ENCODE measurements around the gene MAFB. TPM values are rescaled to one million over a fixed set of nuclear protein-coding genes. Genes with fewer than 3 reads are reported as not detected.

MAFB gene
- polyA plus RNA-seq, 1 of the 3 experiments (the other 2 are of a cell fraction) = 0.08 TPM

DNA sequence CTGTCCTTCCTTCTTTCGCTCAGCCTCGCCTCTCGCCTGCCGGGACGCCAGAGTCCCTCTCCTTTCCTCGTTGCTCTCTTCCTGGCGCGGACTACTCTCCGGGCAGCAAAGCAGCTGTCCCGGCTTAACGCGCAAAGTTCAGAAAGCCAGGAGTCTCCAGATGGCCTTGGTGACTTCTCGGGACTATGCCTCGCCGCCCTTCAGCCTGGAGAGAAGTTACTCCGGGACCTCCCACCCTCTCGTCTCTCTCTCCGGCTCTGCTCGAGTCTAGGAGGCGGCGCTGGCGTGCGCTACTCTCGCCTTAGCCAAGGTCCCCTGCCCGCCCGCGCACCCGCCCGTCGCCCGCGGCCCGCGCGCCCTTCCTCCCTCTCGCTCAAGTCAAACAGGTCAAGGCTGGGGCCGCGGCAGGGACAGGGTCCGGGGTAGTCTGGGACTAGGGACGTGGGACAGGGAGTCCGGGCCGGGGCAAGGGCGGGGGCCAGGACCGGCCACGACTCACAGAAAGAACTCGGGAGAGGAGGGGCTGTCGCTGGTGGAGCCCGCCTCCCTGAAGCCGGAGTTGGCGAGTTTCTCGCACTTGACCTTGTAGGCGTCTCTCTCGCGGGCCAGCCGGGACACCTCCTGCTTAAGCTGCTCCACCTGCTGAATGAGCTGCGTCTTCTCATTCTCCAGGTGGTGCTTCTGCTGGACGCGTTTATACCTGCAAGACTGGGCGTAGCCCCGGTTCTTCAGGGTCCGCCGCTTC, 1.5 kb downstream of the MAFB start (continued):
- TF ChIP-seq, protein P1, sequence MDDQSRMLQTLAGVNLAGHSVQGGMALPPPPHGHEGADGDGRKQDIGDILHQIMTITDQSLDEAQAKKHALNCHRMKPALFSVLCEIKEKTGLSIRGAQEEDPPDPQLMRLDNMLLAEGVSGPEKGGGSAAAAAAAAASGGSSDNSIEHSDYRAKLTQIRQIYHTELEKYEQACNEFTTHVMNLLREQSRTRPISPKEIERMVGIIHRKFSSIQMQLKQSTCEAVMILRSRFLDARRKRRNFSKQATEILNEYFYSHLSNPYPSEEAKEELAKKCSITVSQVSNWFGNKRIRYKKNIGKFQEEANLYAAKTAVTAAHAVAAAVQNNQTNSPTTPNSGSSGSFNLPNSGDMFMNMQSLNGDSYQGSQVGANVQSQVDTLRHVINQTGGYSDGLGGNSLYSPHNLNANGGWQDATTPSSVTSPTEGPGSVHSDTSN (IDR thresholded peaks at IDR 0.05) = no peak
- TF ChIP-seq YY1 (IDR thresholded peaks at IDR 0.05; ENCODE audit: low read depth) = no peak
- TF ChIP-seq JUND (IDR thresholded peaks at IDR 0.05) = no peak
- no peak for TF ChIP-seq SMC3 (IDR thresholded peaks at IDR 0.05; ENCODE audit: low read depth, low read length)
- TF ChIP-seq TCF12 (IDR thresholded peaks at IDR 0.05) = no peak

DNA sequence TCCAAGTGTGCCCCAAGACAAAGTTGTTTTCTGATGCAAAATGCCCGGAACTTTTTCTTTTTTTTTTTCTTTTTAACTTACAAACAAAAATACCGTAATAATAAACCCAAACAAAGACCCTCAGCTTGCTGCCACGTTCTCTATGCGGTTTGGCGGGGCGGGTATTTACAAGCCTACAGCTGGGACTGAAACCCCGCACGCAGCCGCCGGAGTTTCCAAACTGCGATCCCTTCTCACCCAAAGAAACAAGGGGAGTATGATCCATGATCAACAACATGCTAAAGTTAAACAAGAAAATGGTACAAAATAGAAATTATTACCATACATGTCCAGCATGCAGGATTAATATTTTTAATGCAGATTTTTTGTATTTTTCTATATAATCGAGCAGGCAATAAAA, 2.1 kb downstream of the MAFB start:
- no peak for DNase-seq
- Histone ChIP-seq H3K9ac (no peak overlapping the region), H4K20me1 (ENCODE audit: insufficient read depth) (no peaks in the 10 kb centered on the region), H3K27ac (ENCODE audit: low read depth in 2 of 2, low read length in 1 of 2) (no peak overlapping the region), H3K27me3 (ENCODE audit: insufficient read depth) (peaks cover 46% of the 10 kb centered on the region), H3F3A (replicated peaks; ENCODE audit: insufficient read depth) (no peaks in the 10 kb centered on the region), H3K4me2 (no peak overlapping the region), H2AFZ (ENCODE audit: low read depth) (no peak overlapping the region), H3K4me1 (ENCODE audit: control insufficient read depth in 1 of 2, insufficient read depth in 2 of 2, low read depth in 1 of 2, low read length in 1 of 2) (peaks cover 0 to 11% of the 10 kb centered on the region in 2 experiments; a peak in 1 of 4 replicates), H3K4me3 (ENCODE audit: low read depth in 2 of 2, low read length in 1 of 2) (no peak overlapping the region), H3K9me2 (no peaks in the 10 kb centered on the region), H3K79me2 (ENCODE audit: insufficient read depth) (no peaks in the 10 kb centered on the region), H3K36me3 (replicated peaks in 1 of 2; ENCODE audit: control insufficient read depth in 1 of 2, insufficient read depth in 2 of 2, low read length in 1 of 2) (no peaks in the 10 kb centered on the region), H3K9me3 (no peaks in the 10 kb centered on the region)
- WGBS (ENCODE audit: low lambda C conversion rate) = 81% methylated on average over 12 of the region's 12 CpGs
- ChIA-PET CTCF (no interaction called here), POLR2A (no interaction called here)
- TF ChIP-seq, protein P2, sequence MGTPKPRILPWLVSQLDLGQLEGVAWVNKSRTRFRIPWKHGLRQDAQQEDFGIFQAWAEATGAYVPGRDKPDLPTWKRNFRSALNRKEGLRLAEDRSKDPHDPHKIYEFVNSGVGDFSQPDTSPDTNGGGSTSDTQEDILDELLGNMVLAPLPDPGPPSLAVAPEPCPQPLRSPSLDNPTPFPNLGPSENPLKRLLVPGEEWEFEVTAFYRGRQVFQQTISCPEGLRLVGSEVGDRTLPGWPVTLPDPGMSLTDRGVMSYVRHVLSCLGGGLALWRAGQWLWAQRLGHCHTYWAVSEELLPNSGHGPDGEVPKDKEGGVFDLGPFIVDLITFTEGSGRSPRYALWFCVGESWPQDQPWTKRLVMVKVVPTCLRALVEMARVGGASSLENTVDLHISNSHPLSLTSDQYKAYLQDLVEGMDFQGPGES (IDR thresholded peaks at IDR 0.05; ENCODE audit: low read depth, low read length) = no peak
- TF ChIP-seq, protein P3, sequence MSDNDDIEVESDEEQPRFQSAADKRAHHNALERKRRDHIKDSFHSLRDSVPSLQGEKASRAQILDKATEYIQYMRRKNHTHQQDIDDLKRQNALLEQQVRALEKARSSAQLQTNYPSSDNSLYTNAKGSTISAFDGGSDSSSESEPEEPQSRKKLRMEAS (IDR thresholded peaks at IDR 0.05; ENCODE audit: low read depth) = no peak
- TF ChIP-seq RAD21 (IDR thresholded peaks at IDR 0.05; ENCODE audit: low read length) = no peak
- TF ChIP-seq NRF1 (IDR thresholded peaks at IDR 0.05; ENCODE audit: low read depth, low read length) = no peak
- TF ChIP-seq, protein P1 (IDR thresholded peaks at IDR 0.05) = no peak
- no peak for TF ChIP-seq TCF12 (IDR thresholded peaks at IDR 0.05)
- no peak for TF ChIP-seq FOSL2 (IDR thresholded peaks at IDR 0.05; ENCODE audit: borderline replicate concordance, low read depth)
- no peak for TF ChIP-seq NFIC (IDR thresholded peaks at IDR 0.05; ENCODE audit: borderline replicate concordance)
- TF ChIP-seq RXRA (IDR thresholded peaks at IDR 0.05; ENCODE audit: borderline replicate concordance, low read depth) = no peak
- no peak for TF ChIP-seq TAF1 (IDR thresholded peaks at IDR 0.05; ENCODE audit: borderline replicate concordance, low read depth, low read length)
- TF ChIP-seq, protein P4, sequence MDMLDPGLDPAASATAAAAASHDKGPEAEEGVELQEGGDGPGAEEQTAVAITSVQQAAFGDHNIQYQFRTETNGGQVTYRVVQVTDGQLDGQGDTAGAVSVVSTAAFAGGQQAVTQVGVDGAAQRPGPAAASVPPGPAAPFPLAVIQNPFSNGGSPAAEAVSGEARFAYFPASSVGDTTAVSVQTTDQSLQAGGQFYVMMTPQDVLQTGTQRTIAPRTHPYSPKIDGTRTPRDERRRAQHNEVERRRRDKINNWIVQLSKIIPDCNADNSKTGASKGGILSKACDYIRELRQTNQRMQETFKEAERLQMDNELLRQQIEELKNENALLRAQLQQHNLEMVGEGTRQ (IDR thresholded peaks at IDR 0.05; ENCODE audit: borderline replicate concordance, low read depth, low read length) = no peak
- no peak for TF ChIP-seq EZH2phosphoT487 (IDR thresholded peaks at IDR 0.05; ENCODE audit: borderline replicate concordance, low read depth)
- TF ChIP-seq ELF1 (IDR thresholded peaks at IDR 0.05) = no peak
- TF ChIP-seq EP300 (IDR thresholded peaks at IDR 0.05; ENCODE audit: borderline replicate concordance in 1 of 2, low read depth in 1 of 2, low read length in 1 of 2) = no peak
- TF ChIP-seq TEAD4 (IDR thresholded peaks at IDR 0.05; ENCODE audit: borderline replicate concordance, insufficient read depth) = no peak
- no peak for TF ChIP-seq RFX5 (IDR thresholded peaks at IDR 0.05; ENCODE audit: low read length)
